Epithelial cell of proximal tubule (primary cell): ENCODE measurements around the gene CARD10. TPM values are rescaled to one million over a fixed set of nuclear protein-coding genes. Genes with fewer than 3 reads are reported as not detected.

Experiments used
- DNase-seq: peaks from one replicate; pipeline ENCODE4 v3.0.0-alpha.2; 2011; ENCODE audit warnings: low read depth
- H3K4me3 ChIP-seq: 2 replicates; pipeline ENCODE4 v1.5.1; 2011; ENCODE audit warnings: low read depth, mild to moderate bottlenecking, low read length
- CTCF ChIP-seq: conservative IDR thresholded peaks from 2 replicates; pipeline ENCODE4 v1.5.1; 2012; ENCODE audit warnings: low read depth, mild to moderate bottlenecking, low read length
- total RNA-seq: library from RNA; depleted of rRNA; stranded (reverse); fragments of >200 nt; gene quantifications from 2 replicates; pipeline ENCODE4 v1.2.3, GENCODE V29; 2015

Gene CARD10
- total RNA-seq, 1 donor from 2014 or later: 63.8 TPM

- DNase-seq: no peak
- TF ChIP-seq CTCF: no peak
These were observed 68.0 kb downstream of the CARD10 start for GRCh38 chr22:37451218-37451617.

GRCh38 chr22:37449331-37450001, 69.7 kb downstream of the CARD10 start:
- DNase-seq: no peak
- H3K4me3 ChIP-seq: no peak overlapping the region
- TF ChIP-seq CTCF: no peak

More at GRCh38 chr22:37451218-37451617, 68.0 kb downstream of the CARD10 start:
- no peak overlapping the region for H3K4me3 ChIP-seq

- no peak overlapping the region for H3K4me3 ChIP-seq
- no peak for DNase-seq
- TF ChIP-seq CTCF: no peak
These were observed 70.6 kb downstream of the CARD10 start for GRCh38 chr22:37448516-37449127.

- DNase-seq: no peak
- no peak for TF ChIP-seq CTCF
- H3K4me3 ChIP-seq: no peak overlapping the region
These were observed 73.7 kb downstream of the CARD10 start for GRCh38 chr22:37445501-37445900.

GRCh38 chr22:37443977-37444376, 75.2 kb downstream of the CARD10 start:
- DNase-seq: no peak
- no peak for TF ChIP-seq CTCF

GRCh38 chr22:37443086-37443485, 76.1 kb downstream of the CARD10 start:
- H3K4me3 ChIP-seq: peak overlapping the region; percentile 33
- no peak for TF ChIP-seq CTCF
- no peak for DNase-seq

More at GRCh38 chr22:37443977-37444376, 75.2 kb downstream of the CARD10 start:
- H3K4me3 ChIP-seq: no peak overlapping the region

GRCh38 chr22:37442537-37442936, 76.7 kb downstream of the CARD10 start:
- DNase-seq: no peak

More at GRCh38 chr22:37442537-37442936, 76.7 kb downstream of the CARD10 start:
- no peak for TF ChIP-seq CTCF
- peak overlapping the region; percentile 33 for H3K4me3 ChIP-seq
